ENCODE measurements around the gene KLK1. TPM values are rescaled to one million over a fixed set of nuclear protein-coding genes. Genes with fewer than 3 reads are reported as not detected.
A peak's percentile ranks its signal among the peaks of the same experiment; 100 is the strongest.
"Not testable (repeated sequence)": the region's sequence is repeated elsewhere in the genome, so short reads cannot be mapped to it uniquely, and the experiment has no call there.

Gene KLK1
- polyA plus RNA-seq, 3 donors, result 0.66 to 0.72 TPM; not detected in 1

- intact Hi-C loops (cut with micrococcal nuclease), result no loop called here
- peak overlapping the region in 1 of 7 donors; percentile 34 for H3K27ac Mint-ChIP-seq
- H3K36me3 Mint-ChIP-seq, result no peaks in the 10 kb centered on the region
- H3K4me1 Mint-ChIP-seq, result no peaks in the 10 kb centered on the region
- no peak overlapping the region for H3K9ac ChIP-seq (ENCODE audit: insufficient read depth, low read length, poor library complexity, severe bottlenecking)
- TF ChIP-seq CTCF (IDR thresholded peaks at IDR 0.05), result no peak
- H3K36me3 ChIP-seq (replicated peaks in 1 of 2; ENCODE audit: control insufficient read depth in 1 of 2, insufficient read depth in 2 of 2, low read length in 2 of 2), result no peaks in the 10 kb centered on the region
- peaks cover 5 to 6% of the 10 kb centered on the region in 2 donors for H3K9me3 ChIP-seq (replicated peaks in 1 of 2; ENCODE audit: control insufficient read depth in 1 of 2, insufficient read depth in 1 of 2, low read length in 2 of 2)
- H3K4me2 ChIP-seq (replicated peaks; ENCODE audit: extremely low read depth, low read length, poor library complexity, severe bottlenecking), result no peak overlapping the region
- H3K4me3 ChIP-seq (replicated peaks in 1 of 3; ENCODE audit: low read depth in 2 of 3, low read length in 3 of 3), result no peak overlapping the region
- DNase-seq, result no peak
- H3K27me3 ChIP-seq (ENCODE audit: control insufficient read depth in 2 of 2, insufficient read depth in 2 of 2, low read length in 2 of 2), result peaks cover 0 to 17% of the 10 kb centered on the region in 2 donors
- H3K4me1 ChIP-seq (ENCODE audit: control insufficient read depth in 1 of 2, insufficient read depth in 2 of 2, low read length in 2 of 2), result no peaks in the 10 kb centered on the region
- no peaks in the 10 kb centered on the region for H3K79me2 ChIP-seq (ENCODE audit: insufficient read depth, low read length)
- no peaks in the 10 kb centered on the region for H4K20me1 ChIP-seq (ENCODE audit: insufficient read depth, low read length)
- peaks cover 3 to 15% (median 8%) of the 10 kb centered on the region in 7 donors for H3K9me3 Mint-ChIP-seq
- H3K4me3 Mint-ChIP-seq, result no peak overlapping the region
- 100% methylated on average over 1 of the region's 3 CpGs for WGBS (ENCODE audit: insufficient coverage)
- H3K27ac ChIP-seq (ENCODE audit: low read depth in 1 of 2, low read length in 2 of 2), result no peak overlapping the region
- peaks cover 35 to 53% (median 39%) of the 10 kb centered on the region in 3 donors for H3K27me3 Mint-ChIP-seq (ENCODE audit: low read depth in 3 of 3)
- H2AFZ ChIP-seq (ENCODE audit: insufficient read depth, low read depth, low read length, poor library complexity, severe bottlenecking), result no peak overlapping the region
Measured at GRCh38 chr19:50812474-50812873, 11.1 kb downstream of the KLK1 start.

- H3K4me1 ChIP-seq (ENCODE audit: control insufficient read depth in 1 of 2, insufficient read depth in 2 of 2, low read length in 2 of 2); H3K4me1 Mint-ChIP-seq; H4K20me1 ChIP-seq (ENCODE audit: insufficient read depth, low read length); H3K79me2 ChIP-seq (ENCODE audit: insufficient read depth, low read length); intact Hi-C loops (cut with micrococcal nuclease); H3K36me3 Mint-ChIP-seq; H3K4me3 Mint-ChIP-seq; H3K9ac ChIP-seq (ENCODE audit: insufficient read depth, low read length, poor library complexity, severe bottlenecking); DNase-seq; H2AFZ ChIP-seq (ENCODE audit: insufficient read depth, low read depth, low read length, poor library complexity, severe bottlenecking); H3K4me2 ChIP-seq (replicated peaks; ENCODE audit: extremely low read depth, low read length, poor library complexity, severe bottlenecking); H3K27ac Mint-ChIP-seq; H3K9me3 ChIP-seq (replicated peaks in 1 of 2; ENCODE audit: control insufficient read depth in 1 of 2, insufficient read depth in 1 of 2, low read length in 2 of 2); H3K4me3 ChIP-seq (replicated peaks in 1 of 3; ENCODE audit: low read depth in 2 of 3, low read length in 3 of 3); H3K27ac ChIP-seq (ENCODE audit: low read depth in 1 of 2, low read length in 2 of 2); H3K36me3 ChIP-seq (replicated peaks in 1 of 2; ENCODE audit: control insufficient read depth in 1 of 2, insufficient read depth in 2 of 2, low read length in 2 of 2): not testable (repeated sequence)
- Mint-ChIP-seq H3K9me3 (peaks cover 3 to 13% (median 8%) of the 10 kb centered on the region in 7 donors), H3K27me3 (ENCODE audit: low read depth in 3 of 3) (peaks cover 28 to 45% (median 33%) of the 10 kb centered on the region in 3 donors)
- peaks cover 0 to 10% of the 10 kb centered on the region in 2 donors for H3K27me3 ChIP-seq (ENCODE audit: control insufficient read depth in 2 of 2, insufficient read depth in 2 of 2, low read length in 2 of 2)
- 92% methylated on average over 3 of the region's 3 CpGs for WGBS (ENCODE audit: insufficient coverage)
Measured at GRCh38 chr19:50811622-50812238, 11.9 kb downstream of the KLK1 start.
